T-helper 2 cell treated with Interferon-gamma antibody and Interleukin-4, amounts not matched to agents 5 μg/mL and 100 μg/mL, for 36 hours (primary cell): ENCODE data around the gene CARD19.

ENCODE experiments used
- DNase-seq: peaks from one replicate; pipeline ENCODE4 v3.0.0; 2021; ENCODE audit warnings: low spot score
- H3K27ac Mint-ChIP-seq: one replicate; pipeline ENCODE4 v1.8.0; 2021; ENCODE audit warnings: mild to moderate bottlenecking, mixed read lengths
- H3K27me3 Mint-ChIP-seq: one replicate; pipeline ENCODE4 v1.8.0; 2021; ENCODE audit warnings: low read depth, mixed read lengths
- H3K36me3 Mint-ChIP-seq: one replicate; pipeline ENCODE4 v1.8.0; 2021; ENCODE audit warnings: low read depth, mixed read lengths
- H3K4me1 Mint-ChIP-seq: one replicate; pipeline ENCODE4 v1.8.0; 2021; ENCODE audit warnings: low read depth, mixed read lengths
- H3K4me3 Mint-ChIP-seq: one replicate; pipeline ENCODE4 v1.8.0; 2022; ENCODE audit warnings: mild to moderate bottlenecking, moderate library complexity, mixed read lengths
- H3K9me3 Mint-ChIP-seq: one replicate; pipeline ENCODE4 v1.8.0; 2021; ENCODE audit warnings: mixed read lengths

Gene CARD19

GRCh38 chr9:93076792-93077128 is 19.3 kb upstream of the CARD19 start:
- no peak overlapping the region for H3K27ac Mint-ChIP-seq
- H3K9me3 Mint-ChIP-seq: no peaks in the 10 kb centered on the region
- H3K4me3 Mint-ChIP-seq: no peak overlapping the region
- peaks cover 44% of the 10 kb centered on the region for H3K36me3 Mint-ChIP-seq
- peaks cover 16% of the 10 kb centered on the region for H3K4me1 Mint-ChIP-seq
- no peak for DNase-seq
- no peaks in the 10 kb centered on the region for H3K27me3 Mint-ChIP-seq

- peaks cover 48% of the 10 kb centered on the region for H3K36me3 Mint-ChIP-seq
- peaks cover 14% of the 10 kb centered on the region for H3K4me1 Mint-ChIP-seq
- peak overlapping the region; percentile 1 for H3K27ac Mint-ChIP-seq
- no peak for DNase-seq
- H3K4me3 Mint-ChIP-seq: no peak overlapping the region
- no peaks in the 10 kb centered on the region for H3K27me3 Mint-ChIP-seq
- H3K9me3 Mint-ChIP-seq: no peaks in the 10 kb centered on the region
Measured at GRCh38 chr9:93077367-93077766, 18.6 kb upstream of the CARD19 start.

DNA sequence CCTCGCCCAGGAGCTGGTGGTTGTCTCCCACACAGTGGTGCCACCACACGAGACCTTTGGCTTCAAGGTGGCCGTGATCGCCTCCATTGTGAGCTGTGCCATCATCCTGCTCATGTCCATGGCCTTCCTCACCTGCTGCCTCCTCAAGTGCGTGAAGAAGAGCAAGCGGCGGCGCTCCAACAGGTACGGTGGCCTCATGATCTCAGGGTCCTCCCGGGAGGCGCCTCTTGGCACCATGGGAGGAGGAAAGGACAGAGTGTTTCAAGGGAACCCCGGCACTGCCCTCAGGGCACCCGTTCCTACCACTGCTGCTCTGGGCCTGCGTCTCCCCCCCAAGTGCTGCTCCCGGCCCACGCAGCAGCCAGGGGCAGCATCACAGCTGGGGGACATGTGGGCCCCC is 18.2 kb upstream of the CARD19 start:
- DNase-seq: no peak
- Mint-ChIP-seq H3K4me1 (peaks cover 14% of the 10 kb centered on the region), H3K4me3 (no peak overlapping the region), H3K36me3 (peaks cover 47% of the 10 kb centered on the region), H3K9me3 (no peaks in the 10 kb centered on the region), H3K27ac (no peak overlapping the region), H3K27me3 (no peaks in the 10 kb centered on the region)

DNA sequence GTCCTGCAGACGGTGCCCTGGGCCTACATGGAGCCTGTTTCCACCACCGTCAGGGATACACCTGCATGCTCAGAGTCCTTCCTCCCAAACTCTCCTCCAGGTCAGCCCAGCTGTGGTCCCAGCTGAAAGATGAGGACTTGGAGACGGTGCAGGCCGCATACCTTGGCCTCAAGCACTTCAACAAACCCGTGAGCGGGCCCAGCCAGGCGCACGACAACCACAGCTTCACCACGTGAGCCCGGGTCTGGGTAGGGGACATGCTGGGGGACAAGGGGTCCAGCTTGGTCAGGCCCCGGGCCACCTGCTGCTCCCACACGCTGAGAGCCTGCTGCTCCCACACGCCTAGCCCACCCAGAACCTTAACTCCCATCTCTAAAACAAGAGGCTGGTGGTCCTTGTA is 16.6 kb upstream of the CARD19 start:
- Mint-ChIP-seq H3K9me3 (no peaks in the 10 kb centered on the region), H3K27me3 (no peaks in the 10 kb centered on the region), H3K4me1 (peaks cover 16% of the 10 kb centered on the region), H3K4me3 (no peak overlapping the region), H3K36me3 (peaks cover 48% of the 10 kb centered on the region), H3K27ac (no peak overlapping the region)
- DNase-seq: no peak

DNA sequence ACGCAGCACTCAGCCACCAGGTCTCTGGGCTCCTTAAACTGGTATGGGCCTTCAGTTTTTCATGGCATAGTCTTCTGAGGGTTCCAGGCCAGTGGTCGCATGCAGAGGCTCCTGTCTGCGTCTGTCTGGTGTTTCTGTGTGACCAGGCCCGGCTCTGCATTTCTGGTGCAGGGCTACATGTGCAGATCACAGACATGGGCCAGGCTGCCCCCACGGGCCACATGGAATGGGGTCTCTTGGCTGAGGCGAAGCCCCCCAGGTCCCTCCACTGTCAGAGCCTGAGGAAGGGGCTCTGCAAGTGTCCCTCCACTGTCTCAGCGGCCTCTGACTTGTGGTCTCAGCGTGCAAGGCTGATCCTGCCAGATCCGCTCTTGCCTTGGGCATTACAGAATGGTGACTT is 15.6 kb upstream of the CARD19 start:
- H3K27ac Mint-ChIP-seq: no peak overlapping the region
- H3K27me3 Mint-ChIP-seq: no peaks in the 10 kb centered on the region
- peaks cover 1% of the 10 kb centered on the region for H3K9me3 Mint-ChIP-seq
- H3K4me3 Mint-ChIP-seq: no peak overlapping the region
- peaks cover 53% of the 10 kb centered on the region for H3K36me3 Mint-ChIP-seq
- H3K4me1 Mint-ChIP-seq: peaks cover 11% of the 10 kb centered on the region
- no peak for DNase-seq

DNA sequence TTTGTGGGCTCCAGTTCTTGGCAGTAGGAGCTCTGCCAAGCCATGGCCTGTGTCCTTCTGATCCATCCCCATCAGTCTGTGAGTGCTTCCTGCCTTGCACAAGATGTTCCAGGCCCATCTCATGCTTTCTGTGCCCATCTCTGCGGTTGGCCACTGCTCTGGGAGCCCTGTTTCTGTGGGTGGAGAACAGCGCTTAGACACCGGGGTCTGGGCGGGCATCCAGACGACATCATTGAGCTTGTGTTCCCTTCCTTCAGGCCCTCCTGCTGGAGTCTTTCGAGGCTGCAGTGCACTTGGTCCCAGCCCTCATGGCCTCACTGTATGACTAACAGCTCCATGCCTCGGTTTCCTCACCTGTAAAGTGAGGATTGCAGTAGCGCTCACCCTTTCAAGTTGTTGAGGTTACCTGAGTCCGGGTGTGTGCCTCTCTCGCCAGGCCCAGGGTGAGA is 14.9 kb upstream of the CARD19 start:
- H3K36me3 Mint-ChIP-seq: peaks cover 59% of the 10 kb centered on the region
- H3K9me3 Mint-ChIP-seq: peaks cover 5% of the 10 kb centered on the region
- DNase-seq: no peak
- H3K4me1 Mint-ChIP-seq: peaks cover 10% of the 10 kb centered on the region
- no peak overlapping the region for H3K27ac Mint-ChIP-seq
- H3K4me3 Mint-ChIP-seq: no peak overlapping the region
- no peaks in the 10 kb centered on the region for H3K27me3 Mint-ChIP-seq

- Mint-ChIP-seq H3K27ac (no peak overlapping the region), H3K4me1 (peaks cover 10% of the 10 kb centered on the region), H3K36me3 (peaks cover 61% of the 10 kb centered on the region), H3K9me3 (peaks cover 5% of the 10 kb centered on the region), H3K27me3 (no peaks in the 10 kb centered on the region), H3K4me3 (no peak overlapping the region)
- DNase-seq: no peak
Measured at GRCh38 chr9:93081931-93082330, 14.1 kb upstream of the CARD19 start.

DNA sequence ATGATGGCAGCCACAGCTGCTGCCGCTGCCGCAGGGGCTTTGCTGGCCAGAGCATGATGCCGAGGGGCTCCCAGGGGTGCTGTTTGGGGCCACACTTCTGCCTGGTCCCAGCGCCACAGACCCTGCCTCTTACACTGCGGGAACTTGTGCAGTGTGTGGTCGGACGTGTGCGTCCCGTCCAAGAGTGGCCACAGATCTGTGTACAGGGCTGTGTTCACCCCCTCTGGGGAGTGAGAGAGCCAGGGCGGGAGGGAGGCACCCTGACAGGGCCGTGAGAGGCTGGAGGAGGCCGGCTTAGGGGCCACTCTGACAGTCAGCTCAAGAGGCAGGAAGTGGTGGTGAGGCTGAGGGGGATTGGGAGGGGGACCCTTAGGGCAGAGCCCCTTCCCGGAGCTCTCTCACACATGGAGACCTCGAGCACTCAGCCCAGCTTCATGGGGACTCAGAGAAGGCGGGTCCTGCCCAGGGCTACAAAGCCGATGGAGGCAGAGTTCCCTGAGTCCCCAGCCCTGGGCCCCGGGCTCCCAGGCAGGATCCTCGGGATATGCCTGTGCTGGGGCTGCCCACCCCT is 13.1 kb upstream of the CARD19 start:
- Mint-ChIP-seq H3K27ac (no peak overlapping the region), H3K27me3 (no peaks in the 10 kb centered on the region), H3K36me3 (peaks cover 60% of the 10 kb centered on the region), H3K4me1 (peaks cover 8% of the 10 kb centered on the region), H3K9me3 (peaks cover 5% of the 10 kb centered on the region), H3K4me3 (peak overlapping the region; percentile 71)
- no peak for DNase-seq

DNA sequence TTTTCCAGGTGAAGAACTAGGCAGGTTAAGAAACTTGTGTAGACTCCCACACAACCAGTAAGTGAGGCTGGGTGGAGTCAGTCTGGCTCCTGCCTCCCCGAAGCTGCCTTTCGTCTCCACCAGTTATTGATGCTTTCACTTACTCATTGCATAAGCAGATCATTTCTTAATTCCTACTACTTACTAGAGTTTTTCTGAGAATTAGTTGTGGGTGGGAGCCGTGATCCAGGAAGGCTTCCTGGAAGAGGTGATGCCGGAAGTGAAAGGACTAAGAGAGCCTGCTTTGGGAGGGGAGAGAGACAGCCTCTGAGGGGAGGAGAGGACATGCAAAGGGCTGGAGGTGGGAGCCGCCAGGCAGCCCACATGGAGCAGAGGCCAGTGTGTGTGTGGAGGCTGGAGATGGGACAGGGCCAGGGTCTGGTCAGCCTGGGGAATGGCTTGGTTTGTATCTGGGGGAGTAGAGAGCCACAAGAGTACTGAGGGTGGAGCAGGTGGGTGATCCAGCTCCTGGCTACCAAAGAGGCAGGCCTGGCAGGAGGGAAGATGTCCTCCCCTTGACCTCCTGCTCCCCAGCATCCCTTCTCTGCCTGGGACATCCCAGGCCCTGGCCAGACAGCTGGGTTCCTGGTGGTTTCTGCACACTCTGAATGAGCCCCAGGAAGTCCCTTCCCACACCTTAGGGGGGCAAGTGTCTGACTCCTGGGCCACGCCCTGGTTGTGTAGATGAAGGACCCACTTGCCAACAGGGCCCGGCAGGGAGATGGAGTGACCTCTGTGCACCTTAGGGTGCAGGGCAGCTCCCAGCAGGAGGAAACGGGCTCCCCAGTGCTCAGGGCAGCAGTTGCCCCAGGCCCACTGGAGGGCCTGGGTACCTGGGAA is 12.2 kb upstream of the CARD19 start:
- DNase-seq: no peak
- H3K27ac Mint-ChIP-seq: peak overlapping the region; percentile 95
- peak overlapping the region; percentile 71 for H3K4me3 Mint-ChIP-seq
- H3K9me3 Mint-ChIP-seq: peaks cover 5% of the 10 kb centered on the region
- peaks cover 65% of the 10 kb centered on the region for H3K36me3 Mint-ChIP-seq
- H3K4me1 Mint-ChIP-seq: peaks cover 8% of the 10 kb centered on the region
- H3K27me3 Mint-ChIP-seq: no peaks in the 10 kb centered on the region

- Mint-ChIP-seq H3K4me1 (peaks cover 8% of the 10 kb centered on the region), H3K4me3 (no peak overlapping the region), H3K9me3 (peaks cover 5% of the 10 kb centered on the region), H3K27ac (no peak overlapping the region), H3K27me3 (no peaks in the 10 kb centered on the region), H3K36me3 (peaks cover 68% of the 10 kb centered on the region)
- DNase-seq: no peak
Measured at GRCh38 chr9:93084471-93084881, 11.5 kb upstream of the CARD19 start.

DNA sequence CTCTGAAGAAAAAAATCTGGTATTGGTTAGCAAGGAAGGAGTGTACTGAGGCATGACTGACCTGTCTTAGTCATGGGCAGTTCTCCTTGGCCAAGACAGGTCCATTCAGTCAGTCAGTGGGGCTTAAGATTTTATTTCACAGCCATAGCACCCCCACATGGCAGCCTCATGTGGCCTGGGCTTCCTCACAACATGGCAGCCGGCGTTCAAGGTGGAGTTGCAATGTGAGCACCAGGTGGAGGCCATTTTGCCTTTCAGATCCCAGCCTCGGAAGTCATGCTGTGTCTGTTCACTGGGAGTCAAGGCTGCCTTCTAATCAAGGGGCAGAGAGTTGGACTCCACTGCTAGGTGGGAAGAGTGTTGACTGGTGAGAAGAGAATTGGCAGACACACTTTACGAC is 10.3 kb upstream of the CARD19 start:
- Mint-ChIP-seq H3K4me3 (no peak overlapping the region), H3K27me3 (no peaks in the 10 kb centered on the region), H3K4me1 (peaks cover 10% of the 10 kb centered on the region), H3K9me3 (peaks cover 5% of the 10 kb centered on the region), H3K27ac (no peak overlapping the region), H3K36me3 (peaks cover 73% of the 10 kb centered on the region)
- DNase-seq: no peak

DNA sequence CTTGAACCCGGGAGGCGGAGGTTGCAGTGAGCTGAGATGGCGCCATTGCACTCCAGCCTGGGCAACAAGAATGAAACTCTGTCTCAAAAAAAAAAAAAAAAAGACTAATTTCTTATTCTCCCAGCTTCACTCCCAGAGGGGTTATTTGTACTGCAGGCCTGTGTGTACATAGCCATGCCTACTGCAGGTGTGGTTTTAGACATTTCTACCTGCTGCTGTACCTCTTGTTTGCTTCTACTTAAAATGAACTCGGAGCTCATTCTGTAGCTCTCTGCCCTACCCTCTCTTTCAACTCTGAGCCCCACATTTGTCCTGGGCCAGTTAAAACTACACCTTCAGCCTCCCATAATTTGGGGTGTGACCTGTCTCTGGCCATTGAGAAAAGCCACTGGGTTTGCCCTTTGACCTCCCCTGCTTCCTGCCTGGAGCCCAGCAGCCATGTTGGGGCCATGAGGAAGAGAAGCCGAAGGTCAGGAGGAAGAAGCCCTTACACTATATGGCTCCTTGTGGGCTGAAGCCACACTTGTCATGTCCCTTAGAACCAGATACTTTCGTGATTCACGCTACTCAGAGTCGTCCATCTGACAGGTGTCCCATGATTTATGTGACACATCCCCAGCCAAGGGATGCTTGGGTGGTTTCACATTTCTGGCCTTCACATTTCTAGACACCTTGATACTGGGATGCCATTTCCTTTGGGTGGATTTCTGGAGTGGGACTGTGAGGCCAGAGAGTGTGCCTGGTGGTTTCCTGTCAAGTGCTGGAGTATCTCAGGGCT is 9.4 kb upstream of the CARD19 start:
- peaks cover 18% of the 10 kb centered on the region for H3K4me1 Mint-ChIP-seq
- no peak overlapping the region for H3K27ac Mint-ChIP-seq
- no peaks in the 10 kb centered on the region for H3K27me3 Mint-ChIP-seq
- DNase-seq: no peak
- H3K9me3 Mint-ChIP-seq: peaks cover 10% of the 10 kb centered on the region
- H3K36me3 Mint-ChIP-seq: peaks cover 70% of the 10 kb centered on the region
- H3K4me3 Mint-ChIP-seq: no peak overlapping the region

DNA sequence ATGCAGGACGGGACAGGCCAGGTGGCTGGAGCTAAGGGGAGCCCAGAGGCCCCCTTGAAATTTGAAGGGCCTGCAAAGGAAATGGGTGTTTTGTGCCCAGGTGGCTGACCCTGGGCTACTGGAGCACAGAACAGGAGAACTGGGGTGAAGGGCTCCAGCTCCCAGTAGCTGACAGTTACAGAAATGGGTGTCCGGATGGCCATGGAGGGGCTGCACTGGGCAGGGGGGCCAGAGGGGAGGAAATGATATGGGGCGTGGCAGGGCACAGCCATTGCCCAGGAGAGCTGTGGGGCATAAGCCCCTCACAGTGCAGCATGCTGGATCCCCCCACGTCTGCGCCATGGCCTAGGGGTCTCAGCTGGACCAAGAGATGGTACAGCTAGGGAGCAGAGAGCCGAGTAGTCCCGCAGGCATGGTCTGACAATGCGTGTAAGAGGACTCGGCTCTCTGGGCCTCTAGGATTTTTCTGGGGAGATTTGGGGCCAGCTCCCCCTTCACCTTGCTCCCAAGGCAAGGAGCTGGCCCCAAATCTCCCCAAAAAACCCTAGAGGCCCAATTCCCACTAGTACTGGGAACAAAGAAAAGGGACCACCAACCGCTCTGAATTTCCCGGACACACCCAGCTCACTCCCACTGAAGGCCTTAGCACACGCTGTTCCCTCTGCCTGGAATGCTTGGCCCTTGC is 7.9 kb upstream of the CARD19 start:
- peaks cover 14% of the 10 kb centered on the region for H3K9me3 Mint-ChIP-seq
- H3K27me3 Mint-ChIP-seq: no peaks in the 10 kb centered on the region
- peaks cover 63% of the 10 kb centered on the region for H3K36me3 Mint-ChIP-seq
- no peak overlapping the region for H3K4me3 Mint-ChIP-seq
- no peak for DNase-seq
- no peak overlapping the region for H3K27ac Mint-ChIP-seq
- H3K4me1 Mint-ChIP-seq: peaks cover 28% of the 10 kb centered on the region

- Mint-ChIP-seq H3K27me3 (no peaks in the 10 kb centered on the region), H3K36me3 (peaks cover 59% of the 10 kb centered on the region), H3K4me3 (no peak overlapping the region), H3K4me1 (peaks cover 30% of the 10 kb centered on the region), H3K9me3 (peaks cover 14% of the 10 kb centered on the region), H3K27ac (no peak overlapping the region)
- no peak for DNase-seq
Measured at GRCh38 chr9:93088656-93089015, 7.4 kb upstream of the CARD19 start.
